Left colon (tissue), 2 donors: ENCODE measurements around the gene STYXL1. TPM values are rescaled to one million over a fixed set of nuclear protein-coding genes. Genes with fewer than 3 reads are reported as not detected.

Experiments used
- total RNA-seq, 2 donors: library from RNA; stranded (reverse); fragmentation: NEBNext Ultra II Directional; extraction: Animal tissue kit (Norgen Biotek cat#: 25700); gene quantifications; one replicate each; pipeline ENCODE4 v1.2.1, GENCODE V29; 2021
- donor health status: DM: no; HTN: no; CAD: no.
- donor health status: DM: yes; HTN: yes; CAD: no.

STYXL1 gene
- total RNA-seq, 2 donors from 2014 or later: 19.0 to 26.0 TPM

Other genes starting within 250 kb of the STYXL1 start
- gene CCL24, start 234.2 kb downstream of the STYXL1 start, total RNA-seq: 10 to 100 TPM in 1 of 2 donors, 1 to 10 TPM in 1; 7.4 to 21.7 TPM
- 10 to 100 TPM; 52.8 to 62.3 TPM for gene RHBDD2, start 169.0 kb downstream of the STYXL1 start, total RNA-seq
- gene POR, start 132.8 kb downstream of the STYXL1 start, total RNA-seq: 100 to 1,000 TPM; 131 to 150 TPM
- 100 to 1,000 TPM; 102 to 104 TPM for gene TMEM120A, start 53.4 kb downstream of the STYXL1 start, total RNA-seq
- gene MDH2, start 106 bp upstream of the STYXL1 start, total RNA-seq: 100 to 1,000 TPM; 226 to 284 TPM
- gene SRRM3, start 153.9 kb upstream of the STYXL1 start, total RNA-seq: under 1 TPM; 0.92 to 0.95 TPM